Left ventricle myocardium inferior (tissue), 1 donor: Measurements from ENCODE around the gene PLXND1. TPM values are rescaled to one million over a fixed set of nuclear protein-coding genes. Genes with fewer than 3 reads are reported as not detected.

Experiments used
- DNase-seq: peaks from one replicate; pipeline ENCODE4 v3.0.0-alpha.2; 2020
- H3K27ac ChIP-seq: fragments of 200-600 bp; replicated peaks from 2 replicates; pipeline ENCODE4 v1.8.0; 2021
- H3K27me3 ChIP-seq: fragments of 200-600 bp; 2 replicates; pipeline ENCODE4 v1.8.0; 2021; ENCODE audit warnings: low read depth
- H3K36me3 ChIP-seq: fragments of 200-600 bp; 2 replicates; pipeline ENCODE4 v1.8.0; 2021
- H3K4me1 ChIP-seq: fragments of 200-600 bp; 2 replicates; pipeline ENCODE4 v1.8.0; 2021
- H3K4me3 ChIP-seq: fragments of 200-600 bp; 2 replicates; pipeline ENCODE4 v1.8.0; 2021; ENCODE audit warnings: mild to moderate bottlenecking, moderate library complexity
- H3K9me3 ChIP-seq: fragments of 200-600 bp; replicated peaks from 2 replicates; pipeline ENCODE4 v1.8.0; 2021
- CTCF ChIP-seq: fragments of 200-600 bp; IDR thresholded peaks from 2 replicates; pipeline ENCODE4 v1.8.0; 2021; ENCODE audit warnings: antibody characterized with exemption, mild to moderate bottlenecking, borderline replicate concordance
- intact Hi-C: fragments of 100-400 bp; cut with micrococcal nuclease; formaldehyde crosslinking; loops from one replicate; pipeline ENCODE4 v1.11.0; 2022
- total RNA-seq: library from RNA; stranded (reverse); fragmentation: NEBNext Ultra II Directional; extraction: Animal tissue kit (Norgen Biotek cat#: 25700); gene quantifications from one replicate; pipeline ENCODE4 v1.2.1, GENCODE V29; 2021
- donor health status: DM: no; HTN: yes; CAD: no; lungs with severe emphysema.

The PLXND1 gene
- total RNA-seq, 1 donor from 2014 or later, result 45.5 TPM

DNA sequence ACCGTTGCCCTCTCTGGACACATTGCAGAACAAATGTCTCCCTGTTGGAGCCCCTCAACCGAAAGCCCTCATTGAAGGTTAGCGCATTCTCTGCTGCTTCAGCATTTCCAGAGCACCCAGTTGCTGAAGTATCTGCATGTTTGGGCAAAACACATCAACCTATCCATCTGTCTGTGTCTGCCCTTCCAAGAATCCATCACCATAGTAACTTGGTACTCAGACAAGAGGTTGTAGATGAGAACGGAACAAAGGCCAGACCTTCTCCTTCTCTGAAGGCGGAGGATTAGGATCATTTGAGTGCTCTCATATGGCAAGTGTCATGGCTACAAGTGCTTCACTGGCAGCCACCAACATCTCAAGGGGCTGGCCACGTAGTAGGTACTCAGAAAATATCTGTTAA is 101.1 kb downstream of the PLXND1 start:
- H3K4me1 ChIP-seq, result peaks cover 78% of the 10 kb centered on the region
- H3K27me3 ChIP-seq, result no peaks in the 10 kb centered on the region
- H3K27ac ChIP-seq, result peak overlapping the region; percentile 67
- intact Hi-C loops, result loop anchor here (10.0 kb wide), 1 partner anchor 49 kb away; no protein-coding TSS in a partner anchor
- H3K4me3 ChIP-seq, result no peak overlapping the region
- no peaks in the 10 kb centered on the region for H3K9me3 ChIP-seq
- no peak for DNase-seq
- peaks cover 21% of the 10 kb centered on the region for H3K36me3 ChIP-seq
- no peak for TF ChIP-seq CTCF

Other genes starting within 250 kb of the PLXND1 start
- gene EFCAB12, start 178.0 kb downstream of the PLXND1 start, total RNA-seq, result not detected
- gene MBD4, start 166.7 kb downstream of the PLXND1 start, total RNA-seq, result 18.8 TPM
- 16.5 TPM for gene IFT122, start 166.5 kb downstream of the PLXND1 start, total RNA-seq
- not detected for gene RHO, start 78.0 kb downstream of the PLXND1 start, total RNA-seq
- gene H1-8, start 63.5 kb downstream of the PLXND1 start, total RNA-seq, result not detected